Activated CD4-positive, CD25-positive, alpha-beta regulatory T cell treated with anti-CD3 and anti-CD28 coated beads, Interleukin-2, amount 50 U/mL, for 16 hours (primary cell): ENCODE measurements around the gene CCDC149.

Source experiments
- DNase-seq: peaks from one replicate; pipeline ENCODE4 v3.0.0-alpha.2; 2020; ENCODE audit warnings: low read depth, low spot score

Gene CCDC149

DNA sequence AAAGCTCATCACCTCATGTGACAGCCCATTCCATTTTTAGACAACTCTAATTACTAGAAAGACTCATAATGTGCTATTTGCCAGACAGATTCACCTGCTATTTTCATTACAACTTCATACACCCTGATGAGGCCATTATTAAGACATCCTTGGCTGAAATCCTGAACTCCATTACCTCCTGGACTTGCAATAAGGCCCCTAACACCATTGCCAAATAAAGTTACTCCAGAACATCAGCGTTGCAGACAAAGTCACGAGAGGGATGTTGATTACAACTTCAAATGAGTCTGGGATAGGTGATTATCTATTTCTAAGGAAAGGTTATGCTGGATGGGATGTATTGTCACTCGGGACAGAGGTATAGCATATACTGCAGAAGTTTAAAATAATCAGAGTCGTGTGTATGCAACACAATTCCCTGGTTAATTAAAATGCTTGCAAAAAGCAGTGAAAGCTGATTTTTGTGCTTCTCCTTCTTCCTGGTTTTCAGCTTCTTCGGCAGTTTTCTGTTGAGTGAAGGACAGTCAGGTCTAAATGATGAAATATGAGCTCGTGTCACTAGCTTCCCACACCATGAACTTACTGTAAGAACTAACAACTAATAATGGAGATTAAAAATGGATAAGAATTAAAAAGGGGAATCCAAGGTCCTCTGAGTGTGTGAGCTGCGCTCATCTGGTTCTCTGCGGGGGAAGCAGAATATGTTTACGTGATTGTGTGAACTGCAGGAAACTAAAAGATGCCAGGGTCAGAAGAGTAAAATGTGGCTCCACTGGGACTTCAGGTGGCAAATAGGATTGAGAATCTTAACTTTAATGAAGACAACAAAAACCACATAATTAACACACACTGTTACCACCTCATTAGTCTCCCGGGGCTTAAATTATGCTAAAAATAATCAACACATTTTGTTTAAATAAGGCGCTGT lies 135.0 kb downstream of the CCDC149 start:
- DNase-seq: no peak

DNA sequence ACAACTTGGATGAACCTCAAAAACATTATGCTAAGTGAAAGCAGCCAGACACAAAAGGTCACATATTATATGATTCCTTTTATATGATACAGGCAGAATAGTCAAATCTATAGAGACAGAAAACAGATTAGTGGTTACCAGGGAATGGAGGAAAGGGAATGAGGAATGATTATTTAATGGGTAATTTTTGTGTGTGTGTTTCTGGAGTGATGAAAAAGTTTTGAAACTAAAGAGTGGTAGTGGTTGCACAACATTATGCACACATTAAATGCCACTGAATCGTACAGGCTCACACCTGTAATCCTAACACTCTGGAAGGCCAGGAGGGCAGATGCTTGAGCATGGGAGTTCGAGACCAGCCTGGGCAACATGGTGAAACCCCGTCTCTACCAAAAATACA lies 137.1 kb downstream of the CCDC149 start:
- DNase-seq: no peak

DNA sequence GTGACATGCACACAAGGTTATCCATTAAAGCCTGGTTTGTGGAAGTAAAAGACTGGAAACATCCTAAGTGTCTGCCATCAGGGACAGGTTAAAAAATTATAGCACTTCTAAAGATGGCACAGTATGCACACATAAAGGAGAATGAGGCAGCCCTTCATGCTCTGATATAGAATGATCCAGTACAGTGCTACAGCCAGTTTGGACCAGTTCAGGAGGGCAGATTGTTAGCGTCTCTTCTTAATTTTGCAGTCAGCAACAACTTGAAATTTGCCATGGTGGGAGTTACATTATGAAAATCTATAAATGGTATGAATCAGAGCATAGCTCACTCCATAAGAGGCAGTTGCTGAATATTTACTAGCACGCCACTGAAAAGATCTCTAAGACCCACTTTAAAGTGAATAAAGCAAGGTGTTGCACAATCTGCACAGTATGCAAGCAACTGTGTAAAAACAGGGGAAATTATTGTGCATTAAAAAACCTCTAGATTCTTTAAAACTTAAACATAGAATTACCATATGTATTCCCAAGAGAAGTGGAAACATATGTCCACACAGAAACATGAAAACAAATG lies 137.7 kb downstream of the CCDC149 start:
- DNase-seq: no peak

DNA sequence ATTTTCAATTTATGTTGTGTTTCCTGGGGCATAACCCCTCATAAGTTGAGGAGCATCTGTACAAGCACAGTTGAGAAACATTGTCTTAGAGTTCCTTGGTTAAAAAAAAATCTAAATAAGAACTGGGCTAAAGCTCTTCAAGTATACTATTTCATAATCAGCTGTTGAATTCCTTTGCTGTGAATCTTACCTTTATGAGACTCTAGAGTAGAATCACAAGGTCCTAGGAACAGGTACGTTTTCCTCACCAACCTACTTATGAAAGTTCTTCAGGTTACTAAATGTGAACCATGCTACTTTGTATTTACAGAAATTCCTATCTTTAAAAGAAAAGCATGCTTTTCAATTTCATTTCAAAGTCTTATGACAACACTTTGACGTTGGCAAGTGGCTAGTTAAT lies 138.4 kb downstream of the CCDC149 start:
- no peak for DNase-seq

DNA sequence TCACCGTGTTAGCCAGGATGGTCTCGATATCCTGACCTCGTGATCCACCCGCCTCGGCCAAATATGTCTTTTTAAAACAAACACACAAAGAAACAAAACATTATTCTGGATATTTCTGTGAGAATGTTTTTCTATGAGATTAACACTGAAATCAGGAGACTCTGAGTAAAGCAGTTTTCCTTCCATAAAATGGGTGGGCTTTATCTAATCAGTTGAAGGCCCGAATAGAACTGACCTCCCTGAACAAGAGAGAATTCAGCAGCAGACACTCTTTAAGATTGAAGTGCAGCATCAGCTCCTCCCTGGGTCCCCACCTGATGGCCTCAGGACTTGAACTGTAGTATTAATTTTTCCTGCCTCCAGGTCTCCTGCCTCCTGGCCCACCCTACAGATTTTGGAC lies 139.9 kb downstream of the CCDC149 start:
- no peak for DNase-seq

DNA sequence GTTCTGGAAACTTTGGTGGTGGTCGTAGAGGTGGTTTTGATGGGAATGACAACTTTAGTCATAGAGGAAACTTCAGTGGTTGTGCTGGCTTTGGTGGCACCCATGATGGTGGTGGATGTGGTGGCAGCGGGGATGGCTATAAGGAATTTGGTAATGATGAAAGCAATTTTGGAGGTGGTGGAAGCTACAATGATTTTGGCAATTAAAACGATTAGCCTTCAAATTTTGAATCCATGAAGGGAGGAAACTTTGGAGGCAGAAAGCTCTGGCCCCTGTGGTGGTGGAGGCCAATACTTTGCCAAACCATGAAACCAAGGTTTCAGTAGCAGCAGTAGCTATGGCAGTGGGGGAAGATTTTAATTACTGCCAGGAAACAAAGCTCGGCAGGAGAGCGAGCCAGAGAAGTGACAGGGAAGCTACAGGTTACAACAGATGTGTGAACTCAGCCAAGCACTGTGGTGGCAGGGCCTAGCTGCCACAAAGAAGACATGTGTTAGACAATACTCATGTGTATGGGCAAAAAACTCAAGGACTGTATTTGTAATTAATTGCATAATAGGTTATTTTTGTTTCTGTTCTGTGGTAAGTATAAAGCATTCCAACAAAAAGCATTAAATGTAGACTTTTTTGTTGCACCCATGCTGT lies 140.7 kb downstream of the CCDC149 start:
- no peak for DNase-seq

DNA sequence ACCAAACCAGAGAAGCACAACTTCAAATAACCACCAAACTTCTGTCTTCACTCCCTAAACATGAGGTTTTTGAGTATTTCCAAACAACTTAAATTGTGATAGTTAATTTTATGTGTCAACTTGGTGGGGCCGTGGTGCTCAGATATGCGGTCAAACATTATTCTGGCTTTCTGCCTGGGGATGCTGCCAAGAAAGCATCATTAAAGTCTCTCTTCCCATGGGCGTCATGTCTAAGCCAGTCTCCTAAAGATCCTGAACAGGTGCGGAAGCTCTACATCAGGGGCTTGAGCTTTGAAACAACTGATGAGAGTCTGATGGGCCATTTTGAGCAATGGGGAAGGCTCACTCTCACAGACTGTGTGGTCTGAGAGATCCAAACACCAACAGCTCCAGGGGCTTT lies 141.6 kb downstream of the CCDC149 start:
- no peak for DNase-seq

DNA sequence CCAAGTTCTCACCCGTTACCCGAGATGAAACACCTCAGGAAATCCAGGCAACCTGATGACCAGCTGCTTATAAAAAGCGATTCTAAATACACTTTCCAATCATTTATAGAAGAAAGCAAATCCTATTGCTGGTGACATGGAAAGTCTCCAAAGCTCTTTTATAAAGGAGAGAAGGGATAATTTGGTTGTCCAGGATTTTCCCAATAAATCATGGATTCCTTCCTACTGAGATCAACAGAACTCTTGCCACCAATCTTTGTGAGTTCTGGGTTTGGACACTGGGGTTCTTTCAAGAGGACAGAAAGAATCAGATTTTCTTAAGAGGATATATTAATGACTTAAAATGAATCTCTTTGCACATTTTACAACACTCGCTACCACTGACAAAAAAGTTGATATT lies 142.2 kb downstream of the CCDC149 start:
- no peak for DNase-seq

DNA sequence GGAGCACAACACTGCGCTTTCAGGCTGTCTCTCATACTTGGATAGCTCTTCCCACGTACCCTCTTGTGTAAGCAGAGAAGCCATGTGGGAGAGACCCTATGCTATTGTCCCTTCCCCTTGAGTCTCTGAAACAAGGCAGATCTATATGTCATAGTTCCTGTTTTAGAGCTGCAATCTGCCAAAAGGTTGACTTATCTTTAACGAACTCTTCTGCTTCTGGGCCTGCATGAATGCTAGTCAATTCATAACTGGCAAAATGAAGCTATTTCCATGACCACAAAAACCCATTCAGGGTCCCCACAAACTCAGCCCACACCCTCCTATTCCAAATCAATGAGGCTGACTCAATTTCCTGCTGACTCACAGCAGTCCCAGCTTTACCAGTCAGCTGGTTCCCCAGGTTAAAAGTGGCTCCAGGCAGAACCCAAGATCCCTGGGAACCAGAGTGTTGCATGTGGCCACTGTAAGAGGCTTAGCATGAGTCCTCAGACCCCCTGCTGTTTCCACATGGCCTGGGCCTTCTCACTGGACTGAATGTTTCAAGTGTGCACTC lies 142.7 kb downstream of the CCDC149 start:
- no peak for DNase-seq

DNA sequence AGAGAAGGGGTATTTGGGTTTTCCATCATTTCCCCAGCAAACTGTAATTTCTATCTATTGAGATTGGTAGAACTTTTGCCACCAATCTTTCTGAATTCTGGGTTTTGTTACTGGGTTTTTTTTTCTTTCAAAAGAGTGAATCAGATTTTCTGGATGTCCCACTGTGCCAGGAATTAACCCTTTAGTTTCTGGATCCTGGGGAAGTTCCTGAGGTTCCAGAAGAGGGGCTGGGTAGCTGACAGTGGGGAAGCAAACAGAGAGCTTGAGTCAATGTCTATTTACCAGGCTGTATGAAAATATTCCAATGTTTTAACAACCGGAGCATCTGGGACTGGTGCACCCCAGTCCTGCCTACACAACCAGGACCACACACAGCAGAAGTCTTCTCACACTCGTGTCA lies 143.3 kb downstream of the CCDC149 start:
- DNase-seq: no peak

DNA sequence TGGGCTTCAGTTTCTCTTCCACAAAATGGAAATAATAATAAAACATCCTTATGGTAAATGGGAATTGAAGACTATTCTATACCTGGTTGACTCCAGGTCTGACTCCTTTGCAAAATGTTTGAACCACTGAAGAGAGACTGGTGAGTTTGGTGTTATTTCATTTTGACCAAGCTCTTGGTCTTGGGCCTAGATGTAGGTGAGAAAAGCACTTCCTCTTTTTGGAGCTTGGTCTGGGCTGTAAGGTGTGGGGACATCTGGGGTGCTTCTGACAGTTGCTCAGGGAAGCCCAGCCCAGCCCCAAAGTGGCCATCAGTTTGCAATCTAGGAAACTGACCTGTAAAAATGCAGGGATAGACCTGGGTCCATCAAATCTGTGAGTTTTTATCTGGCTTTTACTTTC lies 144.2 kb downstream of the CCDC149 start:
- DNase-seq: no peak

DNA sequence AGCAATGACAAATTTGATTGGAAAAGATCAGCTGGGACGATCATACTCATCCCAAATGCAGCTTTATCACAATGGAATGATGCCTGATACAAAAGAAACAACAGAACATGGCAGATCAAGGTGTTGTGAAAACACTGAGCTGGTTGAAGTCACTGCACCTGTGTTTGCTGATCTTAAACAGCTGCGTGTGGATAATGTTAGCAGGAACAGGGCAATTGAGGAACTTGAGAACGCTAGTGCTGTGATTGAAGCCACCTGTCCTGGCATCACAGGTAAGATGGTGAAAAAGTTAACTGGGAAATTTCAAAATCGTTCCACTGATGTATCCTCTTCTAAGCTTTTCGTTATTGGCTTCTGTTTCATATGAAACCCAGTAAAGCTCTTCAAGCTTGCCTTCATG lies 144.8 kb downstream of the CCDC149 start:
- DNase-seq: no peak

DNA sequence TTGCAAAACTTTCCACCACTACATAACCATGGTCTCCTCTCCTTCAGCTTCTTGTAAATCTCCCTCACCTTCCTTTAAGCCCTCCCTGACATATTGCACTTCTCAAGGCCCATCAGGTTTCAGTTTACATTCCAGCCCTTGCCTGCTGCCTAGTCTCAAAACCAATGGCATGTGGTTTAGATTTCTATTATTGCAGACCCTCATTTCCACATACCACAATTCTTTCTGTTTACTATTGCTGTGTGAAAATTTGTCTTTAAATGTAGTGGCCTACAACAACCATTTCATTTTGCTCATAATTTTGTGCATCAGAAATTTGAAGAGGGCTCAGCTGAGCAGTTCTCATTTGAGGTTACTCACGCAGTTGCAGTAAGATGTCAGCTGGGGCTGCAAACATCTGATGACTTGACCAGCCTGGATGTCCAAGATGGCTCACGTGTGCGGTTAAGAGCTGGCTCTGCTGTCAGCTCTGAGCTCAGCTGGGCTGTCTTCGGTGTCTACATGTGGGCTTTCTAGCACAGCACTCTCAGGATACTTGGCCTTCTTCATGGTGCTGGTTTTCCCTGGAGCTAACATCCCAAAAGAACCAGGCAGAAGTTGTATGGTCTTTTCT lies 147.4 kb downstream of the CCDC149 start:
- DNase-seq: no peak

DNA sequence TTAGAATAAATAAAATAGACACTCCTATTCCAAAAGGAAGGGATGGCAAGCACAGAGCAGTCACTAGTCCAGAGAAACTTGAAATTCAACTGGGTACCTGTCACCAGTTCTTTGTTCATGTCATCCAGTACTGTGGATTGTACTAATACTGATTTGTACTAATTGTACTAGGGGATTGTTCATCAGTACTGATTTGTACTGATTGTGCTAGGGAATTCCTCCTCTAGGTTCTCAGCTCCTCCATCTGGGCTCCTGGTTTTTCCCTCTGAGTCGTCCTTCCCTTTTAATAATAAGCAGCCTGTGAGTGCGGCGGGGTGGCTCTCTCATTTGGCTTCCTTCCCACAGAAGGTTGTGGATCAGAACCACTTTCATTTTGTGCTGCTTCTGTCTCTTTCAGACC lies 148.5 kb downstream of the CCDC149 start:
- DNase-seq: no peak

DNA sequence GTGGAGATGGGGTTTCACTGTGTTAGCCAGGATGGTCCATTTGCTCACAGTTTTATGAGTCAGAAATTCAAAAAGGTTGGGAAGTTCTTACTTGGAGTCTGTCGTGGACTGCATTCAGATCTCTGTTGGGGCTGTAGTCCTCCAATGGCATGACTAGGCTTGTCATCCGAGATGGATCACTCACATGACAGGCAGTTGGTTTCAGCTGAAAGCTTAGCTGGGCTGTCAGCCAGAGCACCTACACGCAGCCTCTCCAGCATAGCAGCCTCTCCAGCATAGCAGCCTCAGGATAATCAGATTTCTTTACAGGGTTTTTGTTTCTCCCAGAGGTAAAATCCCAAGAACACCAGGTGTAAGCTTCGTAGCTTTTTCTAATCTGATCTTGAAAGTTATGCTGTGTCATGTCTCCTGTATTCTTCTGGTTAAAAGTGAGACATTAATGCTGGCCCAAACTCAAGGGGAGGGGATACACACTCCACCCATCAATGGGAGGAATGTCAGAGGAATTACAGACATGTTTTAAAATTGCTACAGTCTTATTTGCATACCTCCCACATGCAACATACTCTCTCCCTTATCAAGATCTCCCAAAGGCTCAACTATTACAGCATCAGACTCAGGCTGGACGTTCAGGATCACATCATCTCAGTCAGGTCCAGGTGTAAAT lies 149.1 kb downstream of the CCDC149 start:
- DNase-seq: no peak
